ENCODE data around the gene SYCE3.
"Not testable (repeated sequence)": the region's sequence is repeated elsewhere in the genome, so short reads cannot be mapped to it uniquely, and the experiment has no call there.

SYCE3 gene

GRCh38 chr22:50544746-50545253, 17.9 kb downstream of the SYCE3 start:
- Histone ChIP-seq H3K27me3 (ENCODE audit: insufficient read depth, low read length, poor library complexity, severe bottlenecking) (no peaks in the 10 kb centered on the region), H3F3A (ENCODE audit: low read depth) (no peaks in the 10 kb centered on the region), H3K9me3 (ENCODE audit: insufficient read depth, low read depth, low read length) (no peaks in the 10 kb centered on the region), H3K9me2 (replicated peaks; ENCODE audit: low read depth, low read length) (no peaks in the 10 kb centered on the region), H3K9ac (ENCODE audit: low read depth, low read length, poor library complexity, severe bottlenecking) (peak overlapping the region; percentile 46), H3K4me2 (ENCODE audit: low read depth, low read length, poor library complexity, severe bottlenecking) (peak overlapping the region; percentile 75), H3K4me1 (ENCODE audit: insufficient read depth, low read length, poor library complexity, severe bottlenecking) (peaks cover 31% of the 10 kb centered on the region), H2AFZ (ENCODE audit: low read length) (no peak overlapping the region), H3K79me2 (ENCODE audit: insufficient read depth, low read length) (peaks cover 6% of the 10 kb centered on the region; the same call in 1 of the 2 replicates), H3K36me3 (ENCODE audit: insufficient read depth, low read length) (no peaks in the 10 kb centered on the region), H4K20me1 (ENCODE audit: insufficient read depth, low read length, poor library complexity, severe bottlenecking) (no peaks in the 10 kb centered on the region), H3K4me3 (ENCODE audit: low read length, poor library complexity, severe bottlenecking) (peak overlapping the region; percentile 49)
- no peak for TF ChIP-seq CTCF (conservative IDR thresholded peaks at IDR 0.05; ENCODE audit: low read length)
- TF ChIP-seq EZH2phosphoT487 (IDR thresholded peaks at IDR 0.05; ENCODE audit: borderline replicate concordance), result no peak

- peaks cover 28% of the 10 kb centered on the region for H3K4me1 ChIP-seq (ENCODE audit: insufficient read depth, low read length, poor library complexity, severe bottlenecking)
- H3K79me2 ChIP-seq (ENCODE audit: insufficient read depth, low read length), result peaks cover under 1% of the 10 kb centered on the region; the same call in 1 of the 2 replicates
- no peak overlapping the region for H3K9ac ChIP-seq (ENCODE audit: low read depth, low read length, poor library complexity, severe bottlenecking)
- peak overlapping the region; percentile 75 for H3K4me2 ChIP-seq (ENCODE audit: low read depth, low read length, poor library complexity, severe bottlenecking)
- peak overlapping the region; percentile 49 for H3K4me3 ChIP-seq (ENCODE audit: low read length, poor library complexity, severe bottlenecking)
- no peak for TF ChIP-seq EZH2phosphoT487 (IDR thresholded peaks at IDR 0.05; ENCODE audit: borderline replicate concordance)
- TF ChIP-seq CTCF (conservative IDR thresholded peaks at IDR 0.05; ENCODE audit: low read length), result 0 out of 2 replicates have a peak, but pooled peaks have one; percentile 11
- no peak overlapping the region for H2AFZ ChIP-seq (ENCODE audit: low read length)
- no peaks in the 10 kb centered on the region for H3F3A ChIP-seq (ENCODE audit: low read depth)
- no peaks in the 10 kb centered on the region for H3K9me2 ChIP-seq (replicated peaks; ENCODE audit: low read depth, low read length)
- no peaks in the 10 kb centered on the region for H3K9me3 ChIP-seq (ENCODE audit: insufficient read depth, low read depth, low read length)
- H3K36me3 ChIP-seq (ENCODE audit: insufficient read depth, low read length), result no peaks in the 10 kb centered on the region
- no peaks in the 10 kb centered on the region for H4K20me1 ChIP-seq (ENCODE audit: insufficient read depth, low read length, poor library complexity, severe bottlenecking)
- H3K27me3 ChIP-seq (ENCODE audit: insufficient read depth, low read length, poor library complexity, severe bottlenecking), result no peaks in the 10 kb centered on the region
These were observed 18.5 kb downstream of the SYCE3 start for GRCh38 chr22:50544078-50544745.

- Histone ChIP-seq H3K27me3 (ENCODE audit: insufficient read depth, low read length, poor library complexity, severe bottlenecking) (no peaks in the 10 kb centered on the region), H3K9me3 (ENCODE audit: insufficient read depth, low read depth, low read length) (no peaks in the 10 kb centered on the region), H3F3A (ENCODE audit: low read depth) (no peaks in the 10 kb centered on the region), H3K4me2 (ENCODE audit: low read depth, low read length, poor library complexity, severe bottlenecking) (no peak overlapping the region), H3K4me3 (ENCODE audit: low read length, poor library complexity, severe bottlenecking) (no peak overlapping the region), H2AFZ (ENCODE audit: low read length) (no peak overlapping the region), H3K4me1 (ENCODE audit: insufficient read depth, low read length, poor library complexity, severe bottlenecking) (peaks cover 19% of the 10 kb centered on the region), H3K9me2 (replicated peaks; ENCODE audit: low read depth, low read length) (no peaks in the 10 kb centered on the region), H3K79me2 (ENCODE audit: insufficient read depth, low read length) (no peaks in the 10 kb centered on the region), H3K9ac (ENCODE audit: low read depth, low read length, poor library complexity, severe bottlenecking) (no peak overlapping the region), H3K36me3 (ENCODE audit: insufficient read depth, low read length) (no peaks in the 10 kb centered on the region), H4K20me1 (ENCODE audit: insufficient read depth, low read length, poor library complexity, severe bottlenecking) (no peaks in the 10 kb centered on the region)
- no peak for TF ChIP-seq EZH2phosphoT487 (IDR thresholded peaks at IDR 0.05; ENCODE audit: borderline replicate concordance)
- TF ChIP-seq CTCF (conservative IDR thresholded peaks at IDR 0.05; ENCODE audit: low read length), result no peak
These were observed 20.2 kb downstream of the SYCE3 start for GRCh38 chr22:50542416-50542927.

- H3K36me3 ChIP-seq (ENCODE audit: insufficient read depth, low read length); H4K20me1 ChIP-seq (ENCODE audit: insufficient read depth, low read length, poor library complexity, severe bottlenecking); H3K27me3 ChIP-seq (ENCODE audit: insufficient read depth, low read length, poor library complexity, severe bottlenecking); H3K79me2 ChIP-seq (ENCODE audit: insufficient read depth, low read length); H3K9me2 ChIP-seq (replicated peaks; ENCODE audit: low read depth, low read length); H2AFZ ChIP-seq (ENCODE audit: low read length); H3K4me3 ChIP-seq (ENCODE audit: low read length, poor library complexity, severe bottlenecking); H3K4me2 ChIP-seq (ENCODE audit: low read depth, low read length, poor library complexity, severe bottlenecking); H3F3A ChIP-seq (ENCODE audit: low read depth); H3K9me3 ChIP-seq (ENCODE audit: insufficient read depth, low read depth, low read length); H3K9ac ChIP-seq (ENCODE audit: low read depth, low read length, poor library complexity, severe bottlenecking): not testable (repeated sequence)
- H3K4me1 ChIP-seq (ENCODE audit: insufficient read depth, low read length, poor library complexity, severe bottlenecking), result peaks cover 19% of the 10 kb centered on the region
These were observed 21.1 kb downstream of the SYCE3 start for GRCh38 chr22:50541667-50542026.

Measured in Loucy (cell line).